NCI-H748 (cell line): ENCODE data around the gene CALHM6.

ENCODE experiments used
- DNase-seq: peaks from one replicate; lab custom pipeline; 2025; ENCODE audit not compliant: unreplicated experiment; lab: John Stamatoyannopoulos, UW

CALHM6 gene

GRCh38 chr6:116461331-116461931, at the start of gene CALHM6:
Gene CALHM6 (plus strand): TSS chr6:116461375. CDS start chr6:116461930, 555 bp downstream.
- DNase-seq = no peak

GRCh38 chr6:116412270-116412669, 48.9 kb upstream of the CALHM6 start:
- DNase-seq = no peak

GRCh38 chr6:116413357-116413756, 47.8 kb upstream of the CALHM6 start:
- no peak for DNase-seq

GRCh38 chr6:116417661-116418060, 43.5 kb upstream of the CALHM6 start:
- DNase-seq = no peak

- DNase-seq = no peak
Observed at GRCh38 chr6:116419069-116419786, 41.9 kb upstream of the CALHM6 start.

GRCh38 chr6:116420341-116420740, 40.8 kb upstream of the CALHM6 start:
- DNase-seq = no peak

GRCh38 chr6:116422238-116422637, 38.9 kb upstream of the CALHM6 start:
- no peak for DNase-seq

GRCh38 chr6:116424001-116424400, 37.2 kb upstream of the CALHM6 start:
- DNase-seq = no peak

- DNase-seq = no peak
Observed at GRCh38 chr6:116426551-116426950, 34.6 kb upstream of the CALHM6 start.

GRCh38 chr6:116429111-116429510, 32.1 kb upstream of the CALHM6 start:
- DNase-seq = no peak

GRCh38 chr6:116430860-116431259, 30.3 kb upstream of the CALHM6 start:
- no peak for DNase-seq

GRCh38 chr6:116431964-116432595, 29.1 kb upstream of the CALHM6 start:
- DNase-seq = no peak

- DNase-seq = no peak
Observed at GRCh38 chr6:116433206-116433712, 27.9 kb upstream of the CALHM6 start.

- DNase-seq = no peak
Observed at GRCh38 chr6:116434056-116434725, 27.0 kb upstream of the CALHM6 start.

- no peak for DNase-seq
Observed at GRCh38 chr6:116436586-116436985, 24.6 kb upstream of the CALHM6 start.

- DNase-seq = no peak
Observed at GRCh38 chr6:116437656-116438055, 23.5 kb upstream of the CALHM6 start.

GRCh38 chr6:116438590-116439448, 22.4 kb upstream of the CALHM6 start:
- DNase-seq = no peak

GRCh38 chr6:116439522-116440051, 21.6 kb upstream of the CALHM6 start:
- DNase-seq = no peak

- DNase-seq = no peak
Observed at GRCh38 chr6:116443105-116443504, 18.1 kb upstream of the CALHM6 start.

- DNase-seq = peak; percentile 21
Observed at GRCh38 chr6:116444092-116444491, 17.1 kb upstream of the CALHM6 start.
